ENCODE results near the gene YY1AP1. TPM values are rescaled to one million over a fixed set of nuclear protein-coding genes. Genes with fewer than 3 reads are reported as not detected.

Gene YY1AP1
- polyA plus RNA-seq, 2 of the 4 experiments (the other 2 are of a cell fraction), result 34.2 to 91.5 TPM

- no peak overlapping the region for H3K4me2 ChIP-seq
- no peak overlapping the region; a peak in 1 of 6 replicates for H3K27ac ChIP-seq
- TF ChIP-seq RFX5 (IDR thresholded peaks at IDR 0.05) (no peak), MYC (IDR thresholded peaks at IDR 0.05; ENCODE audit: borderline replicate concordance, low read length) (no peak), ZFP36 (IDR thresholded peaks at IDR 0.05; ENCODE audit: borderline replicate concordance, partially characterized antibody) (no peak), CBX8 (IDR thresholded peaks at IDR 0.05) (no peak), ESRRA (IDR thresholded peaks at IDR 0.05; ENCODE audit: borderline replicate concordance, low read length) (no peak), SMC3 (IDR thresholded peaks at IDR 0.05) (no peak), NPAS2 (CRISPR knock-in tag; IDR thresholded peaks at IDR 0.05; ENCODE audit: borderline replicate concordance) (no peak)
- CTCF ChIA-PET, result interaction anchor here (1.3 to 2.7 kb wide), 2 partner anchors 51 to 326 kb away, joined by 4 to 10 read pairs; no protein-coding TSS in a partner anchor
- H3K9me3 ChIP-seq, result no peaks in the 10 kb centered on the region
- peaks cover 67% of the 10 kb centered on the region for H3K4me1 ChIP-seq
- no peak for FAIRE-seq
- POLR2A ChIA-PET, result no interaction called here
- DNase-seq (ENCODE audit: low read depth in 1 of 2, low spot score in 1 of 2), result no peak
- ATAC-seq, result no peak
- no peak overlapping the region for H3K4me3 ChIP-seq
Observed at GRCh38 chr1:155649676-155650075, 38.9 kb downstream of the YY1AP1 start.

- FAIRE-seq (peak; percentile 70), ATAC-seq (peak; percentile 93 to 96), DNase-seq (ENCODE audit: low read depth in 1 of 2, low spot score in 1 of 2) (peak; percentile 85 to 87)
- peak overlapping the region; percentile 81 to 92 for H3K27ac ChIP-seq
- peak overlapping the region; percentile 76 for H3K4me2 ChIP-seq
- peaks cover 2% of the 10 kb centered on the region; the same call in 1 of the 3 replicates for H3K9me3 ChIP-seq
- H3K4me1 ChIP-seq, result peaks cover 67% of the 10 kb centered on the region
- TF ChIP-seq CBX2 (IDR thresholded peaks at IDR 0.05; ENCODE audit: borderline replicate concordance, low read depth) (no peak), PHF8 (IDR thresholded peaks at IDR 0.05; ENCODE audit: borderline replicate concordance, low read depth) (no peak), CBX8 (IDR thresholded peaks at IDR 0.05) (no peak), RCOR1 (IDR thresholded peaks at IDR 0.05; ENCODE audit: low read depth, low read length) (no peak), MAFK (IDR thresholded peaks at IDR 0.05; ENCODE audit: partially characterized antibody) (no peak), EHF (CRISPR knock-in tag; IDR thresholded peaks at IDR 0.05) (no peak), ESRRA (IDR thresholded peaks at IDR 0.05; ENCODE audit: borderline replicate concordance, low read length) (no peak), KDM1A (IDR thresholded peaks at IDR 0.05; ENCODE audit: low read depth) (no peak), FOSL2 (IDR thresholded peaks at IDR 0.05) (no peak), FOSL2 (CRISPR knock-in tag; IDR thresholded peaks at IDR 0.05) (peak; percentile 72), FOXS1 (CRISPR knock-in tag; IDR thresholded peaks at IDR 0.05) (no peak), CHD2 (IDR thresholded peaks at IDR 0.05; ENCODE audit: low read length, partially characterized antibody) (no peak), NFE2L2 (conservative IDR thresholded peaks at IDR 0.05; ENCODE audit: low read length) (no peak), RARB (CRISPR knock-in tag; IDR thresholded peaks at IDR 0.05) (no peak), JUNB (IDR thresholded peaks at IDR 0.05) (peak; percentile 26; the same call in 1 of the 2 replicates), GATA3 (IDR thresholded peaks at IDR 0.05; ENCODE audit: borderline replicate concordance) (peak; percentile 81; the same call in 1 of the 2 replicates), CEBPB (IDR thresholded peaks at IDR 0.05) (peak; percentile 36 to 88; a peak in 3 of 4 replicates), JUN (IDR thresholded peaks at IDR 0.05) (peak in 1 of 2 experiments; percentile 23; a peak in 1 of 5 replicates), ZC3H11A (IDR thresholded peaks at IDR 0.05) (no peak), HEYL (CRISPR knock-in tag; IDR thresholded peaks at IDR 0.05) (no peak), SMC3 (IDR thresholded peaks at IDR 0.05) (peak; percentile 70), RAD21 (conservative IDR thresholded peaks at IDR 0.05 in 1 of 2, IDR thresholded peaks at IDR 0.05 in 1 of 2) (peak; percentile 84 to 85), POLR2A (IDR thresholded peaks at IDR 0.05; ENCODE audit: low read length) (no peak), HOXA7 (CRISPR knock-in tag; IDR thresholded peaks at IDR 0.05) (no peak), CTCF (IDR thresholded peaks at IDR 0.05) (peak; percentile 77), HOXB5 (CRISPR knock-in tag; IDR thresholded peaks at IDR 0.05) (no peak)
- TF ChIP-seq, protein P1, sequence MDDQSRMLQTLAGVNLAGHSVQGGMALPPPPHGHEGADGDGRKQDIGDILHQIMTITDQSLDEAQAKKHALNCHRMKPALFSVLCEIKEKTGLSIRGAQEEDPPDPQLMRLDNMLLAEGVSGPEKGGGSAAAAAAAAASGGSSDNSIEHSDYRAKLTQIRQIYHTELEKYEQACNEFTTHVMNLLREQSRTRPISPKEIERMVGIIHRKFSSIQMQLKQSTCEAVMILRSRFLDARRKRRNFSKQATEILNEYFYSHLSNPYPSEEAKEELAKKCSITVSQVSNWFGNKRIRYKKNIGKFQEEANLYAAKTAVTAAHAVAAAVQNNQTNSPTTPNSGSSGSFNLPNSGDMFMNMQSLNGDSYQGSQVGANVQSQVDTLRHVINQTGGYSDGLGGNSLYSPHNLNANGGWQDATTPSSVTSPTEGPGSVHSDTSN (IDR thresholded peaks at IDR 0.05), result peak; percentile 24; the same call in 1 of the 2 replicates
- TF ChIP-seq, protein P2, sequence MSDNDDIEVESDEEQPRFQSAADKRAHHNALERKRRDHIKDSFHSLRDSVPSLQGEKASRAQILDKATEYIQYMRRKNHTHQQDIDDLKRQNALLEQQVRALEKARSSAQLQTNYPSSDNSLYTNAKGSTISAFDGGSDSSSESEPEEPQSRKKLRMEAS (IDR thresholded peaks at IDR 0.05), result peak; percentile 59
- H3K4me3 ChIP-seq, result peak overlapping the region; percentile 36
- POLR2A ChIA-PET, result interaction anchor here (0.7 to 1.0 kb wide), 4 partner anchors 39 to 441 kb away, joined by 3 to 11 read pairs (median 4); no protein-coding TSS in a partner anchor
- CTCF ChIA-PET, result interaction anchor here (0.5 to 4.9 kb wide), 24 partner anchors 8 to 559 kb away, joined by 3 to 29 read pairs (median 4); partner anchors contain the start of gene THBS3
- WGBS (ENCODE audit: missing lambda C conversion rate), result 38% methylated on average over 11 of the region's 11 CpGs
Observed at GRCh38 chr1:155648207-155649147, 40.1 kb downstream of the YY1AP1 start.

Data from A549 (cell line).